HepG2 (cell line): ENCODE results near the gene SLBP. TPM values are rescaled to one million over a fixed set of nuclear protein-coding genes. Genes with fewer than 3 reads are reported as not detected.

Experiments used
- AHDC1 ChIP-seq: sonication (generic); formaldehyde crosslinking; IDR thresholded peaks from 2 replicates; pipeline ENCODE4 v1.5.1; 2020; ENCODE audit warnings: mild to moderate bottlenecking, missing genetic modification reagents, borderline replicate concordance
- ARID2 ChIP-seq: sonication (generic); formaldehyde crosslinking; IDR thresholded peaks from 2 replicates; pipeline ENCODE4 v1.8.1; 2022; ENCODE audit warnings: mild to moderate bottlenecking, missing genetic modification reagents, borderline replicate concordance
- EZH2 ChIP-seq: conservative IDR thresholded peaks from 2 replicates; pipeline ENCODE4 v1.6.1; 2012; ENCODE audit warnings: mild to moderate bottlenecking, low read depth, low read length, moderate library complexity
- KAT2B ChIP-seq: fragments of 150-350 bp; IDR thresholded peaks from 2 replicates; pipeline ENCODE4 v1.6.1; 2014; ENCODE audit warnings: low read depth, low read length, borderline replicate concordance
- KMT2A ChIP-seq: sonication (generic); formaldehyde crosslinking; IDR thresholded peaks from 2 replicates; pipeline ENCODE4 v1.4.0; 2020; ENCODE audit warnings: missing genetic modification reagents
- NR2F1 ChIP-seq, 2 experiments: fragments of 450-650 bp in 1 of 2; formaldehyde crosslinking in 1 of 2; IDR thresholded peaks; 2 replicates each; pipeline versions ENCODE4 v1.5.0 to v1.6.1; 2016 to 2020; ENCODE audit warnings: mild to moderate bottlenecking in 1 of 2, missing compliant biosample characterization in 1 of 2, missing genetic modification reagents in 1 of 2, moderate library complexity in 1 of 2
- NR2F6 ChIP-seq, 2 experiments: IDR thresholded peaks; 2 replicates each; pipeline ENCODE4 v1.6.1; 2016; ENCODE audit warnings: antibody characterized with exemption in 1 of 2, mild to moderate bottlenecking in 1 of 2
- RARA ChIP-seq: IDR thresholded peaks from 2 replicates; pipeline ENCODE4 v1.6.1; 2016; ENCODE audit warnings: missing genetic modification reagents, missing compliant biosample characterization
- RXRB ChIP-seq: IDR thresholded peaks from 2 replicates; pipeline ENCODE4 v1.6.1; 2016; ENCODE audit warnings: borderline replicate concordance, missing genetic modification reagents, missing compliant biosample characterization
- SYNCRIP ChIP-seq: fragments of 200-400 bp; formaldehyde crosslinking; IDR thresholded peaks from 2 replicates; pipeline ENCODE4 v1.6.1; 2018; ENCODE audit warnings: mild to moderate bottlenecking, low read depth, low read length; ENCODE audit not compliant: insufficient read depth
- THAP9 ChIP-seq: sonication (generic); formaldehyde crosslinking; IDR thresholded peaks from 2 replicates; pipeline ENCODE4; 2020; ENCODE audit warnings: missing genetic modification reagents, mild to moderate bottlenecking, borderline replicate concordance
- ZNF546 ChIP-seq: sonication (generic); formaldehyde crosslinking; conservative IDR thresholded peaks from 2 replicates; pipeline ENCODE4 v1.8.1; 2023; ENCODE audit warnings: mild to moderate bottlenecking, missing genetic modification reagents
- ZSCAN30 ChIP-seq: sonication (generic); formaldehyde crosslinking; IDR thresholded peaks from 2 replicates; pipeline ENCODE4 v1.5.0; 2020; ENCODE audit warnings: mild to moderate bottlenecking, missing genetic modification reagents
- polyA plus RNA-seq, 8 experiments: library from polyadenylated mRNA; depleted of rRNA in 3 of 8; stranded (reverse) in 7 of 8; unstranded in 1 of 8; fragments of >200 nt; fragmentation: Illumina TruSeq in 4 of 8; extraction: Trizol in 4 of 8; gene quantifications; 2 replicates each; pipeline versions ENCODE4 v1.2.1 to v1.2.3, GENCODE V29; 2011 to 2016; ENCODE audit warnings: low read depth in 4 of 8, missing spikeins in 1 of 8, mixed read lengths in 1 of 8; ENCODE audit not compliant: insufficient read depth in 1 of 8
- total RNA-seq, 5 experiments: library from RNA; depleted of rRNA; stranded (reverse); fragments of >200 nt; fragmentation: Illumina TruSeq; extraction: Trizol; gene quantifications; 2 replicates each; pipeline ENCODE4 v1.2.3, GENCODE V29; 2016; ENCODE audit warnings: low read depth in 1 of 5
- TF ChIP-seq, protein P1 (sequence below): sonication (generic); formaldehyde crosslinking; IDR thresholded peaks from 2 replicates; pipeline ENCODE4 v1.4.0; 2020; ENCODE audit warnings: missing genetic modification reagents, borderline replicate concordance
- TF ChIP-seq, protein P2 (sequence below): sonication (generic); formaldehyde crosslinking; IDR thresholded peaks from 2 replicates; pipeline ENCODE4 v1.4.0; 2020; ENCODE audit warnings: missing genetic modification reagents

Gene SLBP
- total and polyA plus RNA-seq, 2 of the 13 experiments (the other 11 are each of a cell fraction or from before 2014, with no cell fraction given), result 43.9 to 104 TPM

DNA sequence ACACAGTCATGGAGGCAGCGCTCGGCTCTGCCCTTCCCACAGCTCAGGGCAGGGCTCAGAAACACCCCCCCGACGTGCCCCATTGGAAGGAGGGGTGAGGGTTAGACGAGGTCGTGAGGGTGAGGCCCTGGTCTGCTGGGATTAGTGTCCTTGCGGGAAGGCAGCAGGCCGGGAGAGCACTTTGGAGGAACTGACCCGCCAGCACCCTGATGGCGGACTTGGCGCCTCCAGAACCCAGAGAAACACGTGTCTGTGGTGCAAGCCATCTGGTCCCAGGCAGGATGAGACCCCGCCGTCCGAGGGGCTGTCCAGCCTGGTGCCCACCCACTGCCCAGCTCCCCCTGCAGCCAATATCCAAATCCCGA is 35.5 kb upstream of the SLBP start (continued):
- TF ChIP-seq SYNCRIP (no peak), NR2F1 (CRISPR knock-in tag; IDR thresholded peaks at IDR 0.05) (0 out of 4 replicates have a peak, but pooled peaks of 1 of the 2 experiments have one; percentile 12), EZH2 (no peak), ARID2 (CRISPR knock-in tag) (peak; percentile 42; the same call in 1 of the 2 replicates), ZSCAN30 (CRISPR knock-in tag) (0 out of 2 replicates have a peak, but pooled peaks have one; percentile 5), NR2F6 (IDR thresholded peaks at IDR 0.05) (0 out of 2 replicates have a peak, but pooled peaks have one; percentile 26), NR2F6 (CRISPR knock-in tag; IDR thresholded peaks at IDR 0.05) (no peak), AHDC1 (CRISPR knock-in tag) (peak; percentile 27; the same call in 1 of the 2 replicates), ZNF546 (CRISPR knock-in tag) (0 out of 2 replicates have a peak, but pooled peaks have one; percentile 27), THAP9 (CRISPR knock-in tag) (0 out of 2 replicates have a peak, but pooled peaks have one; percentile 30), RARA (CRISPR knock-in tag) (peak; percentile 57), RXRB (peak; percentile 74; the same call in 1 of the 2 replicates), KAT2B (no peak), KMT2A (CRISPR knock-in tag) (0 out of 2 replicates have a peak, but pooled peaks have one; percentile 4)
- TF ChIP-seq, protein P1, sequence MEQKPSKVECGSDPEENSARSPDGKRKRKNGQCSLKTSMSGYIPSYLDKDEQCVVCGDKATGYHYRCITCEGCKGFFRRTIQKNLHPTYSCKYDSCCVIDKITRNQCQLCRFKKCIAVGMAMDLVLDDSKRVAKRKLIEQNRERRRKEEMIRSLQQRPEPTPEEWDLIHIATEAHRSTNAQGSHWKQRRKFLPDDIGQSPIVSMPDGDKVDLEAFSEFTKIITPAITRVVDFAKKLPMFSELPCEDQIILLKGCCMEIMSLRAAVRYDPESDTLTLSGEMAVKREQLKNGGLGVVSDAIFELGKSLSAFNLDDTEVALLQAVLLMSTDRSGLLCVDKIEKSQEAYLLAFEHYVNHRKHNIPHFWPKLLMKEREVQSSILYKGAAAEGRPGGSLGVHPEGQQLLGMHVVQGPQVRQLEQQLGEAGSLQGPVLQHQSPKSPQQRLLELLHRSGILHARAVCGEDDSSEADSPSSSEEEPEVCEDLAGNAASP, result peak; percentile 96; the same call in 1 of the 2 replicates
- TF ChIP-seq, protein P2, sequence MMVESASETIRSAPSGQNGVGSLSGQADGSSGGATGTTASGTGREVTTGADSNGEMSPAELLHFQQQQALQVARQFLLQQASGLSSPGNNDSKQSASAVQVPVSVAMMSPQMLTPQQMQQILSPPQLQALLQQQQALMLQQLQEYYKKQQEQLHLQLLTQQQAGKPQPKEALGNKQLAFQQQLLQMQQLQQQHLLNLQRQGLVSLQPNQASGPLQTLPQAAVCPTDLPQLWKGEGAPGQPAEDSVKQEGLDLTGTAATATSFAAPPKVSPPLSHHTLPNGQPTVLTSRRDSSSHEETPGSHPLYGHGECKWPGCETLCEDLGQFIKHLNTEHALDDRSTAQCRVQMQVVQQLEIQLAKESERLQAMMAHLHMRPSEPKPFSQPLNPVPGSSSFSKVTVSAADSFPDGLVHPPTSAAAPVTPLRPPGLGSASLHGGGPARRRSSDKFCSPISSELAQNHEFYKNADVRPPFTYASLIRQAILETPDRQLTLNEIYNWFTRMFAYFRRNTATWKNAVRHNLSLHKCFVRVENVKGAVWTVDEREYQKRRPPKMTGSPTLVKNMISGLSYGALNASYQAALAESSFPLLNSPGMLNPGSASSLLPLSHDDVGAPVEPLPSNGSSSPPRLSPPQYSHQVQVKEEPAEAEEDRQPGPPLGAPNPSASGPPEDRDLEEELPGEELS (CRISPR knock-in tag), result no peak
